B cell (primary cell): ENCODE data around the gene LIPA.

Experiments
- CTCF ChIP-seq: fragments of 200-600 bp; IDR thresholded peaks from one replicate; pipeline ENCODE4 v1.8.0; 2022; ENCODE audit warnings: antibody characterized with exemption, mild to moderate bottlenecking
- EZH2 ChIP-seq: IDR thresholded peaks from 2 replicates; pipeline ENCODE4 v1.6.1; 2012; ENCODE audit warnings: borderline replicate concordance, low read depth, mild to moderate bottlenecking, moderate library complexity, low read length; ENCODE audit not compliant: insufficient read depth, poor library complexity, severe bottlenecking

- TF ChIP-seq CTCF (no peak), EZH2 (no peak)
These were observed 4.8 kb upstream of the LIPA start for GRCh38 chr10:89256340-89256739.
